ENCODE data around the gene GLRX5. TPM values are rescaled to one million over a fixed set of nuclear protein-coding genes. Genes with fewer than 3 reads are reported as not detected.

Gene GLRX5
- total RNA-seq = 10 to 100 TPM; 52.8 to 54.6 TPM

DNA sequence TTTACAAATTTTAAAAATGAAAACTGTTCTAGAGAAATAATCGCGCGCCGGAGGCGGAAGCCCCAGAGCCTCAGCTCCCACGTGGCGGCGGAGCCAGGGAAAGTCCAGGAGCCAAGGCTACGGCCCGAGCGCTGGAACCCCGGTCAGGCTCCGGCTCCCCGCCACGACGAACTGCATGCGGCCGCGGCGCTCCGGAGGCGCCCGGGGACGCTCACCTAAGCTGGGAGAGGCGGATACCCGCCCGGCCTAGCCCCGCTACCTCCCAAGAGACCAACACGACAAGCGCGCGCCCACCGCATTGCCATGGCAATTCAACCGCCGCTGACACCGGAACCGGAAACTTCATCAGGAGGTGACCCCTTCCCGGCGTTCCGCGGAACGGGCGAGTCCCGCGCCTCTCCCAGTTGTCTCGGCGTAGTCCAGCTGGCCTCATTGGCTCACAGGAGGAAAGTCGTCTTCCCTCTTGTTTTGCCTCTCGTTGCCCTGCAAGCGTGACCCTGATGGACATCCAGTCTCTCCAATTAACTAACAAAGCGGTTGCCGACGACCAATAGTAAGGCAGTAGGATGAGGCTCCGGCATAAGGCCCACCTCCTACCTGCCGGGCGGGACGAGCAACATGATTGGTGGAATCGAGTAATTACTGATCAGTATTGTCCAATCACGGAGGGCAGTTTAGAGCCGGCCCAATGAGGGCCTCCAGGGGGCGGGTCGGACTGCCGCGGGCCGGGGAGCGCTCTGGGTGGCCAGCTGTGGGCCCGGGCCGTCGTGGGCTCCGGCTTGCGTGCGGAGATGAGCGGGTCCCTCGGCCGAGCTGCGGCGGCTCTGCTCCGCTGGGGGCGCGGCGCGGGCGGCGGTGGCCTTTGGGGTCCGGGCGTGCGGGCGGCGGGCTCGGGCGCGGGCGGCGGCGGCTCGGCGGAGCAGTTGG is at the start of gene GLRX5:
GLRX5 (plus strand) TSS at position 752 of the 927 bp plus-strand sequence; CDS start at position 792, 40 bp downstream.
- POLR2A ChIA-PET = interaction anchor here (0.6 to 4.1 kb wide), 10 partner anchors 10 to 1572 kb away, joined by 3 to 60 read pairs (median 4); partner anchors contain the start of gene SYNE3
- H3K9me3 Mint-ChIP-seq (ENCODE audit: insufficient read depth) = no peaks in the 10 kb centered on the region
- CTCF ChIA-PET = interaction anchor here (1.4 to 15.0 kb wide), 8 partner anchors 8 to 92 kb away, joined by 3 to 199 read pairs (median 12); partner anchors contain the start of gene SYNE3
- H3K36me3 Mint-ChIP-seq (ENCODE audit: low read depth) = peaks cover 22% of the 10 kb centered on the region
- H3K4me3 Mint-ChIP-seq = peak within 1 kb of the TSS; percentile 91
- peak within 1 kb of the TSS; percentile 89 for H3K27ac Mint-ChIP-seq
- H3K4me1 Mint-ChIP-seq (ENCODE audit: low read depth) = peaks cover 67% of the 10 kb centered on the region
- peak; percentile 91 for ATAC-seq
- no peaks in the 10 kb centered on the region for H3K27me3 Mint-ChIP-seq (ENCODE audit: low read depth)
- DNase-seq = peak; percentile 99

DNA sequence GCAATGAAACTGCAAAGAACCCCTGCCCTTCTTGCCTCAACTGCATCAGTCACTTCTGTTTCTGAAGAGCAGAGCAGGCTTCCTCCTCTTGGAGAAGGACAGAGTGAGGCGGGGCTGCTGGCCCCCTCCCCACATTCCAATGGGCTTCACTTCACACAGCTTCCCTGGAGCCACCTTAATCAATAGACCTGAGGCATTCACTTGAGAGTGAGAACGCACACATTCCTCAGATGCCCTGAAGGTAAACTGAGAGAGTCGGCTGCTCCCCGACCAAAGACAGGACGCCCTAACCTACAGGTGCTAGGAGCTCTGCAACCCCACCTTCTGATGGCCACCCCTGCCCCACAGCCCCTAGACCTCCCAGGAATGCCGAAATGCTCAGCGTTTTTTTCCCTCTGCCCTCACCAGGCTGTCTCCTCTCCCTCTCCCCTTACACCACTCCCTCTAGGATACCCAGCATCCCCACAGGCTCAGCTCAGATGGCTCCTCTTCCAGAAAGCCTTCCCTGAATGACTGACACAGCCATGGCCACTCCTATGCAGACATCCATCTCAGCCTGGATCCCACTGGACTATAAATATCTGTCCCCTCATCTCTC is 49.5 kb upstream of the GLRX5 start:
- ChIA-PET CTCF (no interaction called here), POLR2A (no interaction called here)
- Mint-ChIP-seq H3K9me3 (ENCODE audit: insufficient read depth) (no peaks in the 10 kb centered on the region), H3K27ac (peak overlapping the region; percentile 54), H3K4me3 (no peak overlapping the region), H3K36me3 (ENCODE audit: low read depth) (peaks cover 17% of the 10 kb centered on the region), H3K27me3 (ENCODE audit: low read depth) (no peaks in the 10 kb centered on the region), H3K4me1 (ENCODE audit: low read depth) (peaks cover 17% of the 10 kb centered on the region)
- ATAC-seq (no peak), DNase-seq (no peak)

DNA sequence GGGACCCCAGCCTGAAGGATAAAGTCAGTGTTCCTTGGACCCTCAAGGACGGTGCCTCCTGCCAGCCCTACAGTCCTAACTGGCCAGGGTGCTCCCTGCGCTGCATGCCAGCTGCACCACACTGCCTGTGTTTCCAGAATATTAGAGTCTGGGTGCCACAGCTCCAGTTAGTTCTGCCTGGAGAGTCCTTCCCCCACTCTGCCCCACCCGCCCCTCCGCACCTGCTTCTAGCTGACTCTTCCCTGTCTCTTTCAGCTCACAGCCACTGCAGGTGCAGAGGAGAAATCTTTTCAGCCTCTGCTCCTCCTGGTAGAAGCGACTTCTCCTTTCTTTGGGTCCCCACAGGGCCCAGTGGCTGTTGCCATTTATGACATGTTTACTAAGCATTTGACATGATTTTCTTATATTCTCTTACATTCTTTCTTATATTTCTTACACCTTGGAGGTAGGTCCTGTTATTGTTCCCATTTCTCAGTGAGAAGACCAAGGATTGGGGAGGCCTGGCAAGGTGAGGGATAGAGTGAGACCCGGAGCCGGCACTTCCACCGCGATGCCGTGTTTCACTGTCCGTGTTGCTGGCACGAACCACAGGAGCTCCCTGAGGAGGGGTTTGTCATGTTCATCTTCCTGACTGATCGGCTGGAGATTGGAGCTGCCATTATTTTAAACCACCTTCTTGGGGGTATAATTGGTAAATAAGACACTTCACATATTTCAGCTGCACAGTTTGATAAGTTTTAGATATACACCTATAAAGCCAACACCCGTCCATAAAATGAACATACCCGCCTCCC is 47.8 kb upstream of the GLRX5 start:
- ATAC-seq = no peak
- Mint-ChIP-seq H3K36me3 (ENCODE audit: low read depth) (peaks cover 26% of the 10 kb centered on the region), H3K9me3 (ENCODE audit: insufficient read depth) (peaks cover 4% of the 10 kb centered on the region), H3K27ac (no peak overlapping the region), H3K4me1 (ENCODE audit: low read depth) (peaks cover 14% of the 10 kb centered on the region), H3K27me3 (ENCODE audit: low read depth) (no peaks in the 10 kb centered on the region), H3K4me3 (no peak overlapping the region)
- CTCF ChIA-PET = interaction anchor here (0.7 to 2.0 kb wide), 2 partner anchors 28 to 40 kb away, joined by 3 to 6 read pairs; no protein-coding TSS in a partner anchor
- POLR2A ChIA-PET = no interaction called here
- DNase-seq = no peak

DNA sequence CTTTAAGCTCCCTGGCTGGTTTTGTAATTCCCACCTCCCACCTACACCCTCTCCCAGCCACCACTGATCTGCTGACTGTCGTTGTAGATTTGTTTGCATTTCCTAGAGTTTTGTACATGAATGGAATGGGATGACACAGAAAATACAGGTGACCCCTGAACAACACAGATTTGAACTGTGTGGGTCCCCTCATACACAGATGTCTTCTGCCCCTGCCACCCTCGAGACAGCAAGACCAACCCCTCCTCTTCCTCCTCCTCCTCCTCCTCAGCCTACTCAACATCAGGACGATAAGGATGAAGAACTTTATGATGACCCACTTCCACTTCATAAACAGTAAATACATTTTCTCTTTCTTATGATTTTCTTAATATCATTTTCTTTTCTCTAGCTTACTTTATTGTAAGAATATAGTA is 47.2 kb upstream of the GLRX5 start:
- peaks cover 14% of the 10 kb centered on the region for H3K4me1 Mint-ChIP-seq (ENCODE audit: low read depth)
- peaks cover 31% of the 10 kb centered on the region for H3K36me3 Mint-ChIP-seq (ENCODE audit: low read depth)
- ATAC-seq (no peak), DNase-seq (no peak)
- ChIA-PET CTCF (interaction anchor here (0.7 to 2.0 kb wide), 2 partner anchors 28 to 40 kb away, joined by 3 to 6 read pairs; no protein-coding TSS in a partner anchor), POLR2A (no interaction called here)
- peaks cover 7% of the 10 kb centered on the region for H3K9me3 Mint-ChIP-seq (ENCODE audit: insufficient read depth)
- H3K27ac Mint-ChIP-seq = no peak overlapping the region
- no peak overlapping the region for H3K4me3 Mint-ChIP-seq
- H3K27me3 Mint-ChIP-seq (ENCODE audit: low read depth) = no peaks in the 10 kb centered on the region

DNA sequence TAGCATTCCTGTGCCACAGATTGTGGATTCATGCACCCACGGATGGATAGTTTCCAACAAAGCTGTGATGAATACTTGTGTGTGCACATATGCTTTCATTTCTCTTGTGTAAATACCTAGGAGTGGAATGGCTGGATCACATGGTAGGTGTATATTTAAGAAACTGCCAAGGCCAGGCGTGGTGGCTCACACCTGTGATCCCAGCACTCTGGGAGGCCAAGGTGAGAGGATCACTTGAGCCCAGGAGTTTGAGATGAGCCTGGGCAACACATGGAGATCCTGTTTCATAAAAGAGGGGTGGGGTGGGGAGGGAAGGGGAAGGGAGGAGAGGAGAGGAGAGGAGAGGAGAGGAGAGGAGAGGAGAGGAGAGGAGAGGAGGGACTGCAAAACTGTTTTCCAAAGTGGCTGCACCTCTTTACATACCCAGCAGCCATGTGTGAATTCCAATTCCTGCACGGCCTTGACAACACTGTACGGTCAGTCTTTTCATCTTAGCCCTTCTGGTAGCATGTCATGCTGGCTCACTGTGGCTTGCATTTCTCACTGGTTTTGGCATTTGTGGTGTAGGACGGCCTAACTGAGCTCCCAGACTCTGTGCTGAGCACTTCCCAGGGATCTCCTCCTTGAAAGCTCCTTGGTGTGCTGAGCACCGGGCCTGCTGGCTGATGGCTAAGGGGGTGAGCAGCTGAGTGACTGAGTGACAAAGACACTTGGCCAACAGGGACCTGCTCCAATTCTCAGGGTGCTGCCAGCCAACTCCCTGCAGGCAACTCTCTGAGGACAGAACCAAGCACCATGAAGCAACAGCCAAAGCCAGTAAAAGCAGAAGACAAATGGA is 46.3 kb upstream of the GLRX5 start:
- DNase-seq (no peak), ATAC-seq (no peak)
- H3K27ac Mint-ChIP-seq = peak overlapping the region; percentile 52
- H3K4me1 Mint-ChIP-seq (ENCODE audit: low read depth) = peaks cover 16% of the 10 kb centered on the region
- CTCF ChIA-PET = interaction anchor here (2.0 to 4.1 kb wide), 2 partner anchors 39 kb away, joined by 6 to 19 read pairs; no protein-coding TSS in a partner anchor
- peaks cover 38% of the 10 kb centered on the region for H3K36me3 Mint-ChIP-seq (ENCODE audit: low read depth)
- POLR2A ChIA-PET = no interaction called here
- no peaks in the 10 kb centered on the region for H3K27me3 Mint-ChIP-seq (ENCODE audit: low read depth)
- peaks cover 7% of the 10 kb centered on the region for H3K9me3 Mint-ChIP-seq (ENCODE audit: insufficient read depth)
- H3K4me3 Mint-ChIP-seq = no peak overlapping the region

DNA sequence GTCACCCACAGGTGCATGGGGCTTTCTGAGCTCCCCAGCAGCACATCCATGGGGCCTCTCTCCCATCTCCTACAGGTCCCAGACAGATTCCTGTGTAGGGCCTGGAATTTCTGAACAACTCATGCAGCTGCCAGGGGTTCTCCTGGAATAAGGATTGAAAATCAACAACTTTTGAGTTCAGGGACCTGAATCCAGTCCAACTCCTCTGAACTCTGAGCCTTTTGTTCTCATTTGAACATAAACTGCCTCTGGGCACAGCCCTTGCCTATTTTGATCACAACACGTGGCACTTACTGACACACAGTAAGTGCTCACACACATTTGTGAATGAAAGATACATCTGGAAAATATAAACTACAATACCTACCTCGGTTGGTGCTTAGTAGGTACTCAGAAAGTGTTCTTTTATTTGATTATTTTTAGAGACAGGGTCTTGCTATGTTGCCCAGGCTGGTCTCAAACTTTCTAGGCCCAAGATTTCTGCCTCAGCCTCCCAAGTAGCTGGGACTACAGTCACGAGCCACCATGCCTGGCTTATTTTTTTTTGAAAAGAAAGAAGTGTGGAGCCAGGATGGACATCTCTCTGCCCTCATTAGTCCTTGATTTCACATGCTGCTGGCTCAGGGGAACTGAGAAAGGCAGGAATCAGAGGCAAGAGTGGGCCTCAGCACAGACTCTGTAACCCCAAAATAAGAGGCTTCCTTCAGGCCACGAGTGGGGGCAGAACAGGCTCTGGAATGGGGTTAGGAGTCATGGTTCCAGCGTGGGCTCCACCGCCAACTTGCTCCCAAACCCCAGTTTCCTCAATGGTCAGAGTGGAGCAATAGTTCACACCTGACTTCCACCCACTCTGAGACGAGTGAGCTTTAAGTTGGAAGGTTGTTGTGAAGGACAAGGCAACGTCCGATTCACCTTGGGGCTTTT is 45.4 kb upstream of the GLRX5 start:
- DNase-seq (no peak), ATAC-seq (no peak)
- Mint-ChIP-seq H3K4me1 (ENCODE audit: low read depth) (peaks cover 21% of the 10 kb centered on the region), H3K27ac (peak overlapping the region; percentile 20), H3K36me3 (ENCODE audit: low read depth) (peaks cover 39% of the 10 kb centered on the region), H3K4me3 (no peak overlapping the region), H3K9me3 (ENCODE audit: insufficient read depth) (peaks cover 7% of the 10 kb centered on the region), H3K27me3 (ENCODE audit: low read depth) (no peaks in the 10 kb centered on the region)
- ChIA-PET CTCF (interaction anchor here (4.1 kb wide), 1 partner anchor 38 kb away, joined by 19 read pairs; no protein-coding TSS in a partner anchor), POLR2A (no interaction called here)

DNA sequence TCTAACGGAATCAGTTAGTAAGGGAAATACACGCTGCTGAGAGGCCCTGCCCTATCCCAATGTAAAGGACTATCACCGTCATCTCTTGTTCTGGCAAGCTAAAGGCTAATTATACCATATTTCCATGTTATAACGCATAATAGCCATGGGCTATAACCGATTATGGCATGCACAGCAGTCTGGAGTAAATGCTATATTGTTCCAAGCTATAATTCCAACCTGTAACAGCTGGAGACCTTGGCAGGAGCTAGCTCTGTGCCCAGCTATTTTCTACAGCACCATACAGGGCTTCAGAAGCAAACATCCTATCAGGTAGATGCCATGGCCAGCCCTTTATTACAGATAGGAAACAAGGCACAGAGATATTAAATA is 44.7 kb upstream of the GLRX5 start:
- H3K36me3 Mint-ChIP-seq (ENCODE audit: low read depth) = peaks cover 40% of the 10 kb centered on the region
- peaks cover 7% of the 10 kb centered on the region for H3K9me3 Mint-ChIP-seq (ENCODE audit: insufficient read depth)
- DNase-seq (no peak), ATAC-seq (no peak)
- ChIA-PET POLR2A (no interaction called here), CTCF (interaction anchor here (4.1 kb wide), 1 partner anchor 37 kb away, joined by 19 read pairs; no protein-coding TSS in a partner anchor)
- H3K4me1 Mint-ChIP-seq (ENCODE audit: low read depth) = peaks cover 25% of the 10 kb centered on the region
- H3K4me3 Mint-ChIP-seq = no peak overlapping the region
- no peak overlapping the region for H3K27ac Mint-ChIP-seq
- H3K27me3 Mint-ChIP-seq (ENCODE audit: low read depth) = no peaks in the 10 kb centered on the region

DNA sequence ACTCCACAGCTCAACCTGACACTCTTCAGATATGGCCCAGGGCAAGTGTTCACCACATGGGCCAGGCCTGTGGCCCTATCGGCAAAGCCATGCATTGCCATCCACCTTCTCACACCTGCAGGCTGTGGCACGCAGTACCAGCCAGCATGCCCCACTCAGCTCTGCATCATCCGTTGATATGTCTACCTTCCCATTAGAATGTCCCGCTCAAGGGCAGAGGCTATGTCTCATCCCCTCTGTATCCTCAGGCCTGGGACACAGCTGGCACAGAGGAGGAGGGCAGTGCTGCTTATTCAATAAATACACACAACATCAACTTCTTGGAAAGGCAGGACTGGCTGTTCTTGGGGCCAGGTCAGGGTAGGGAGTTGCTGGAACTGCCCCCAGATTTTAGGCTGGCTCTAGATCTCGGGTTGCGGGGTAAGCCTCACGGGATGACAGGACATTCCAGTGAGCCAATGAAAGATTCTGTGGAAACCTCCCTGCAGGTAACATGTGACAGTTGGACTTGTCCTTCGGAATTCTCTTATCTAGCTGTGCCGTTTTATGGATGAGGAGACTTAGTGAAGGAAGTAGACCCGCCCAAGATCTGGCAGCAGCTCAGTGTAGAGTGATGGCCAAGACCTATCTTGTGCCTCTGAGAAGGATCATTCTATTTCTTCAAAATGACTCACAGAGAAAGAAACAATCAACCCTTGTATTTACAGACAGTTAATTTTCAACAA is 44.0 kb upstream of the GLRX5 start:
- POLR2A ChIA-PET = no interaction called here
- Mint-ChIP-seq H3K4me1 (ENCODE audit: low read depth) (peaks cover 28% of the 10 kb centered on the region), H3K36me3 (ENCODE audit: low read depth) (peaks cover 45% of the 10 kb centered on the region), H3K27me3 (ENCODE audit: low read depth) (no peaks in the 10 kb centered on the region), H3K4me3 (no peak overlapping the region), H3K9me3 (ENCODE audit: insufficient read depth) (peaks cover 7% of the 10 kb centered on the region), H3K27ac (no peak overlapping the region)
- DNase-seq (no peak), ATAC-seq (no peak)
- CTCF ChIA-PET = interaction anchor here (4.1 kb wide), 1 partner anchor 36 kb away, joined by 19 read pairs; no protein-coding TSS in a partner anchor

DNA sequence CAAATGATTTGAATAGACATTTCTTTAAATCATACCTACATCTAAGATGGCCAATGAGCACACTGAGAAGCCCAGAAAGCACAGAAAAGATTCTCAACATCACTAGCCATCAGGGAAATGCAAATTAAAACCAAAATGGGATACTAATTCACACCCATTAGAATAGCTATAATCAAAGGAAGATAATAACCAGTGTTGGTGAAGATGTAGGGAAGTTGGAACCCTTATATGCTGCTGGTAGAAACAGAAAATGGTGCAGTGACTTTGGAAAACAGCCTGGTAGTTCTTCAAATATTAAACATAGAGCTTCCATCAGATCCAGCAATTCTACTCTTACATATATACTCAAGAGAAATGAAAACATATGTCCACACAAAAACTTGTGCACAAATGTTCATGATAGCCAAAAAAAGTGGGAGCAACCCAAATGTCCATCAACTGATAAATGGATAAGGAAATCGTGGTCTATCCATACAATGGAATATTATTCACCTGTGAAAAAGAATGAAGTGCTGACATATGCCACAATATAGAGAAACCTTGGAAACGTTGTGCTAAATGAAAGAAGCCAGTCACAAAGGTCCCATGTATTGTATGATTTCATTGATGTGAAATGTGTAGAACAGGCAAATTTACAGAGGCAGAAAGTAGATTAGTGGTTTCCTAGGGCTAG is 42.8 kb upstream of the GLRX5 start:
- Mint-ChIP-seq H3K4me3 (no peak overlapping the region), H3K4me1 (ENCODE audit: low read depth) (peaks cover 39% of the 10 kb centered on the region), H3K9me3 (ENCODE audit: insufficient read depth) (peaks cover 7% of the 10 kb centered on the region), H3K27ac (no peak overlapping the region), H3K36me3 (ENCODE audit: low read depth) (peaks cover 50% of the 10 kb centered on the region), H3K27me3 (ENCODE audit: low read depth) (no peaks in the 10 kb centered on the region)
- POLR2A ChIA-PET = interaction anchor here (1.1 kb wide), 1 partner anchor 15 kb away, joined by 3 read pairs; no protein-coding TSS in a partner anchor
- ATAC-seq (no peak), DNase-seq (no peak)
- CTCF ChIA-PET = interaction anchor here (0.7 to 4.1 kb wide), 5 partner anchors 24 to 50 kb away, joined by 3 to 19 read pairs (median 3); no protein-coding TSS in a partner anchor

Data from activated CD8-positive, alpha-beta T cell treated with anti-CD3 and anti-CD28 coated beads, Interleukin-2, amount 10 ng/mL, durations not matched to agents 7 days and 5 days (primary cell).